GM21390 (cell line): Measurements from ENCODE around the gene CES1.
"Not testable (repeated sequence)": the region's sequence is repeated elsewhere in the genome, so short reads cannot be mapped to it uniquely, and the experiment has no call there.

Source experiments
- ATAC-seq: cut with Tn5 transposase; IDR thresholded peaks from one replicate; pipeline ENCODE4 v1.9.1; 2021; ENCODE audit not compliant: unreplicated experiment

The CES1 gene

GRCh38 chr16:55832425-55832772 is 497 bp downstream of the CES1 start:
- ATAC-seq = no peak

- no peak for ATAC-seq
Observed at GRCh38 chr16:55830658-55831294, 2.1 kb downstream of the CES1 start.

DNA sequence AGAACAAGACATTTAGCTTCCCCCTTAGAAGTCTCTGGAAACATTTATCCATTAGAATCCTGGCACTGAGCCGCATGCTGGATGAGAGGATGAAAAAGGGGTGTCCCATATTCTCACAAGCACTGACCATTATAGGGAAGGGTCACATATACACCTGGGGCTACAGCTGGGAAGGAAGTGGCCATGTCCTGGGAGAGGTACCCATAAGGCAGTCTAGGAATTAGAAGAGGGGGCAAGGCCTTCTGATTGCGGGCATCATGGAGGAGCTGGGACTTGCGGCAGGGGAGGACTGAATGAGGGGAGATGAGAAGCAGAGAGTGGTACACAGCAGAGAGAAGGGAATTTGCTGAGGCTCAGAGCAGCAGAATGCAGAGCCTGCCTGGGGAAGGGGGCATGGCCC is 3.7 kb downstream of the CES1 start:
- not testable (repeated sequence) for ATAC-seq

- ATAC-seq = no peak
Observed at GRCh38 chr16:55828680-55829079, 4.2 kb downstream of the CES1 start.

- ATAC-seq = no peak
Observed at GRCh38 chr16:55825115-55825728, 7.7 kb downstream of the CES1 start.

- no peak for ATAC-seq
Observed at GRCh38 chr16:55824473-55825000, 8.4 kb downstream of the CES1 start.

DNA sequence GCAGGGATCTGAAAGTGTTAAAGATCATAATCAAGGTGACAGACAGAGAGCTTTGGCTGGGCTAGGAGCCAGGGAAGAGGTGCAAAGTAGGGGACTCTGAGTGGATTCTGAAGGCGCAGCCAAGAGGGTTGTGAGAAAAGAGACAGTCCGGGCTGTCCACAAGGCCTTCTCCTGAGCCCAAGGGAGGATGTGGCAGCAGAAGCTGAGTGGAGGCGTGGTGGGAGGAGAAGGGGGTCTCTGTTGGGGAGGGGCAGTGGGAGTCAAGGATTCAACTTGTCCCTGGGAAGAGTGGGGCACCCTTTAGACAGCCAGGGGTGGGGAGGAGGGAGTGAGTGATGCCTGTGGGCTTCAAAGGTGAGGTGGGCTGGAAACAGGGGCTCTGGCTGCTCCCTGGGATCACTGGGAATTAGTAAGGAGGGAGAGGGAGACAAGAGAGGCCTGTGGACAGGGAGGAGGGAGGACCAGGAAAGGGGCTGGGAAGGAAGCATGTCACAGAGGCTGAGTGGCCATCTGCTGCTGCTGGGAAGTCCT is 10.6 kb downstream of the CES1 start:
- ATAC-seq = no peak

- no peak for ATAC-seq
Observed at GRCh38 chr16:55821210-55821609, 11.7 kb downstream of the CES1 start.

GRCh38 chr16:55820615-55821014 is 12.3 kb downstream of the CES1 start:
- ATAC-seq = no peak

DNA sequence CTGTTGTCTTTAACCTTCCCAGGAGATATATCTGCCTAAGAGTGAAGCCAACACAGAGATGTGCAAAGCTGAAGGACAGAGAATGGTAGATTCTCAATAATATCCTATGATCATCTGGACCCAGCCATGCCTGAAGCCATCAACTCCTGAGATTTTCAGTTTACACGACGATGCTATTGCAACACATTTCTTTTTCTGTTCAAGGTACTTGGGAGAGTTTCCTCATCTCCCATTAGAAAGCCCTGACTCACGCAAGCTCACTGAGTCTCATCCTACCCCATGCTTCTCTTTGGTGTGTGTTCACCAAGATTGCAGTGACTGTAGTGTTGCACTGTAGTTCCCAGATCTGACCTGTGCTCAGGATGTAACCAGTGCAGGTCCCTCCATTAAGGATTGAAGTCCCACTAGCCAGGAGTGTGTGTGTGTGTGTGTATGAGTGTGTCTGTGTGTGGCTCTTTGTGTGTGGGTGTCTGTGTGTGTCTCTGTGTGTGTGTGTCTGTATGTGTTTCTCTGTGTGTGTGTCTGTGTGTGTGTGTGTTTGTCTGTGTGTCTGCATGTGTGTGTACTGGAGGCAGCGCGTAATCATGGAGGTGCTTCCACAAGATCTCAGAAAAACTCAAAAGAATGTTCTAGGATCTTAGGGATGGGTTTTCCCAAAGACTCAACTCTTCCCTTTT is 15.5 kb downstream of the CES1 start:
- ATAC-seq = no peak

GRCh38 chr16:55816222-55816621 is 16.7 kb downstream of the CES1 start:
- ATAC-seq = not testable (repeated sequence)

GRCh38 chr16:55815320-55815719 is 17.6 kb downstream of the CES1 start:
- ATAC-seq = no peak

DNA sequence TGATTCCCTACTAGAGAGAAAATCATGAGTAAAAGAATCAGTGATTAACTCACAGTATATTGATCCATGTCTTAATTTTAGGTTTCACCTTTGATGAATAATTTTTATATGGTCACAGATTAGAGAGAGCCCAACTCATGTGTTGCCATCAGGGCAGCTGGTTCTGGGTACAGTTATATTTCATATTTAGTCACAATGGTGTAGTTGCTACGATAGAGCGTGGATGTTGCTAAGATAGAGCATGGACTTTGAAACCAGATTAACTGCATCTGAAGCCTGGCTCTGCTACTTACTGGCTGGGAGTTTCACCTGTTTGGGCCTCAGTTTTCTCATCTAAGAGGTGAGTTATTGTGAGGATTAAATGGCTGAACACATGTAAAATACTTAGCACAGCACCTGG is 18.7 kb downstream of the CES1 start:
- not testable (repeated sequence) for ATAC-seq

DNA sequence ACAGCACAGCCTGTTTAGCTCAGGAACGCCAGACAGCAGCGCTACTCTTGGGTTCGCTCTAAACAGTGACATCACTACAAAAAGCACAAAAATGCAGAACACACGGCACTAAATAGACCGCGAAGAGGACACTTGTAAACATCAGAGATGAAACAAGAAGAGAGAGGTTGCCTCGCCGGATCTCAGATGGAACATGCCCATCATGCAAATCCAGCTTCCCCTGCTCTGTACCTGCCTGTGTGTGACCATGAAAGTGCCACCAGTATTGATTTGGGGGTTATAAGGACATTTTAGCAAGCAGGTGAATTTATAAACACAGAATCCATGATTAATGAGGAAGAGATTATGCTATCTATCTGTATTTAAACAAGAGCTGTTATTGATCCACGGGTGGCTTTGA is 19.2 kb downstream of the CES1 start:
- ATAC-seq = not testable (repeated sequence)

DNA sequence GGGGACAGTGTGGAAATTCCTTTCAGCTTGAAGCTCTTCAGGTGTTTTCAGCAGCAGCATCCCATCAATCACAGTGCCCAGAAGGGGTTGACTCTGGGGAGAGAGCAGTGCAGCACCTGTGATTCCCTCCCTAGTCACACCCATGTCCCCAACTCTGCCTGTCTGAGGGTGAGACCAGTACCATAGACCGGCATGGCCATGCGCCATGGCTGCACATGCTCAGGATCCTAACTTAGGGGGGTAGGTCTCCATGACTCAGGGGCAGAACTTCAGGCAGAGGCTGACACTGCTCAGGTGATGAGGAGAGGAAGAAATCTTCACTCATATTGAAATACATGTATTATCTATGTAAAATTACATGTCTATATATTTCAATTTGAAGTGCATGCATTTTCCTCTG is 19.9 kb downstream of the CES1 start:
- no peak for ATAC-seq

GRCh38 chr16:55811811-55812210 is 21.1 kb downstream of the CES1 start:
- ATAC-seq = no peak

GRCh38 chr16:55810451-55810961 is 22.4 kb downstream of the CES1 start:
- ATAC-seq = no peak

DNA sequence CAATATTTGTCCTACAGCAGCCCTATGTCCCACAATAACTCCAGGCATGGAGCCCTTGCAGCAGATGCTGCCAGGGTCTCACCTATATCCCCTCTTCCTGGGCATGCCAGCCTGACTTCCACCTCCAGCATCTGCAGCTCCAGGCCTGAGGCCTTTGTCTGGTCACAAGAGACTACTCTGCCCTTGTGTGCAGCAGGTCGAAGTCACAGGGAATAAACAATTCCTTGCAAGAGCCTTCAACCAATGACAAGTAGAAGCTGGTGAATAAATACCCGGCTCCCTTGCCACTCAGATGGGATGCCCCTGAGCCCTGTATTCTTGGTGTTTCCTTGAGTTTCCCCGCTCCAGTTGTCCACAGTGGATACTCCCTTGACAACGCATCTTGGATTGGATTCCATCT is 23.0 kb downstream of the CES1 start:
- ATAC-seq = no peak

DNA sequence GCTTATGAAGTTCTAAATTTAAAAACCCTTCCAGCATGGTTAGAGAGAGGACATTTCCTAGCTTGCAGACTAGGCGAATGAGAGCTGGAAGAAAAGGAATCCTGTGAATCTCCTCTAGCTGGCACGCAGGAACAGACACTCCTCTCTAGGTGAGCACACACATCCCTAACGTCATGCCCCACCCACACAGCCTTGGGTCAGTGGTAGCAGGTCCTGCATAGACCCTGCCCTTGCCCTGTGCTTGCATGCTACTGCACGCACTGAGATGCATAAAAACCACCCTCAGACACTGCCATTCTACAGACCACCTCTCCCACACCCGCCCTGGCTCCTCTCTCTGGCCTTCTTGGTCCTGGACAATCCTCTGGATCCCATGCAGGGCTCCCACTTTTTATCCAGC is 23.5 kb downstream of the CES1 start:
- ATAC-seq = no peak

DNA sequence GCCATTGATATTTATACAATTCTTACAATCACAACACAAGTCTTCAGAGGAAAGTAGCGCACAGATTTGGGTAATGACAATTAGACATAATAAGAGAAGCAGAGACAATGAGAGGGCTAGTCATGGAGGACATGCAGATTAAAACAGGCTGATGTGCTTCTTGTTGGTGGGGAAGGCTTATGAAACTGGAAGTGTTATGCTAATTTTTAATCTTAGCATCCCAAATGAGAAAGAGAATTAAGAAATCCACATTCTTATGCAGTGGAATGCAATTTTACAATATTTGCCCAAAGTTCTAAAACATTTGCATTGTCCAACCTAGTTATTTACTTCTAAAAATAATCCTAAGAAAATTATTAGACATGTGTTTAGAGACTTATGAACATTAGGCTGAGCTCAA is 24.6 kb downstream of the CES1 start:
- ATAC-seq = not testable (repeated sequence)

- not testable (repeated sequence) for ATAC-seq
Observed at GRCh38 chr16:55805104-55805503, 27.8 kb downstream of the CES1 start.

GRCh38 chr16:55803681-55804080 is 29.2 kb downstream of the CES1 start:
- not testable (repeated sequence) for ATAC-seq
